GM23248 (cell line): ENCODE measurements around the gene RALY.

Experiments used
- EZH2 ChIP-seq: fragments of 200-600 bp; sonication (generic); IDR thresholded peaks from 2 replicates; pipeline ENCODE4 v1.6.1; 2018; ENCODE audit warnings: antibody characterized with exemption, mild to moderate bottlenecking; ENCODE audit not compliant: insufficient read depth, poor library complexity, severe bottlenecking
- EZH2phosphoT487 ChIP-seq: fragments of 200-600 bp; sonication (generic); IDR thresholded peaks from 2 replicates; pipeline ENCODE4 v1.6.1; 2018; ENCODE audit warnings: antibody characterized with exemption, moderate library complexity, mild to moderate bottlenecking, low read depth; ENCODE audit not compliant: insufficient read depth

DNA sequence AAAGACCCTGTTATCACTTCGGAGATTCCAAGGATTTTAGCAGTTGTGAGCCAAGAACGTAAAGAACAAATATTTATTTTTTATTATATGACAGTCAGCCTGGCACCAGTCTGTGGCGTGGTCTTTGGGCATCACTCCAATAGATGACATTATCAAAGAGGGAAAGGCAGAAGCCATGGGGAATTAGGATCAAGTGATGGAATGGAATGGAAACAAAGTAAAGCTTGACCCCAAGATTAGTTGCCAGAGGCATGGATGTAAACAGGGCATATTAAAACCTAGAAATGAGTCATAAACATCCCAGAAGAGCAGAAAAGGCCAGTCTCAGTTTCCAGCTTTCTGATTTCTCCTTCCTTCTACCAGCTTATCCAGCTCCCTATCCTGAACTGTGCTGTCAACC lies 106.9 kb downstream of the RALY start:
- TF ChIP-seq EZH2phosphoT487, result no peak
- no peak for TF ChIP-seq EZH2
